Fibroblast of lung (primary cell): ENCODE data around the gene HSPA9.

Experiments used
- CTCF ChIP-seq, 2 donors: IDR thresholded peaks in 1 of 2; conservative IDR thresholded peaks in 1 of 2; 1 replicate in 1 of 2; 2 replicates in 1 of 2; pipeline ENCODE4 v1.5.1; 2011 to 2012; ENCODE audit warnings: low read length in 2 of 2, control low read depth in 1 of 2, inconsistent platforms in 1 of 2, low read depth in 1 of 2, mild to moderate bottlenecking in 1 of 2
- EZH2 ChIP-seq: IDR thresholded peaks from 2 replicates; pipeline ENCODE4 v1.5.1; 2012; ENCODE audit warnings: low read length, control low read depth, mild to moderate bottlenecking; ENCODE audit errors: missing control alignments

DNA sequence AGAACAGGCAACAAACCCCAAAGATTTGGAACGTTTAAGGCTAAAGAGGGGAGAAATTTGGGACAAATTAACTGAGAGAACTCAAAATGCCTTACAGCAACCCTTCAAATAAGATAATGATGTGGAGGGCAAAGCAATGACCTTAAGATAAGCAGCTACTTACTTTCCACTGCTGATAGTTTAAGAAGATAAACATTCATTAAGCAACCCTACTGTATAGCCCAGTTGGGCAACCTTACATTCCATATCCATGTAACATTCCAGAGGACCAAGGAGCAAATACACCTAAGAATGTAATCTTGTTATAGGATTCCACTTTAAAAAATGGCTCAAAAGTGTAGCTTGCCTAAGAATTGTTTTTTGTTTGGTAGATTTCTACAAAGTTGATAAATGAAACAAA, 47.0 kb downstream of the HSPA9 start:
- TF ChIP-seq EZH2 (no peak), CTCF (conservative IDR thresholded peaks at IDR 0.05 in 1 of 2, IDR thresholded peaks at IDR 0.05 in 1 of 2; ENCODE audit: low read depth in 1 of 2, low read length in 2 of 2) (no peak)
